OCI-LY7 (cell line): ENCODE measurements around the gene G6PC1.
"Not testable (repeated sequence)": the region's sequence is repeated elsewhere in the genome, so short reads cannot be mapped to it uniquely, and the experiment has no call there.

Source experiments
- EZH2phosphoT487 ChIP-seq: fragments of 200-600 bp; sonication (generic); IDR thresholded peaks from 2 replicates; pipeline ENCODE4 v1.6.1; 2018; ENCODE audit warnings: low read depth, borderline replicate concordance, mild to moderate bottlenecking, mixed run types, antibody characterized with exemption, low read length, moderate library complexity, mixed read lengths
- TF ChIP-seq, protein P1 (sequence below): fragments of 200-600 bp; sonication (generic); conservative IDR thresholded peaks from 2 replicates; pipeline ENCODE4 v1.5.1; 2014; ENCODE audit warnings: mild to moderate bottlenecking, antibody characterized with exemption, low read length, moderate library complexity, mixed read lengths

DNA sequence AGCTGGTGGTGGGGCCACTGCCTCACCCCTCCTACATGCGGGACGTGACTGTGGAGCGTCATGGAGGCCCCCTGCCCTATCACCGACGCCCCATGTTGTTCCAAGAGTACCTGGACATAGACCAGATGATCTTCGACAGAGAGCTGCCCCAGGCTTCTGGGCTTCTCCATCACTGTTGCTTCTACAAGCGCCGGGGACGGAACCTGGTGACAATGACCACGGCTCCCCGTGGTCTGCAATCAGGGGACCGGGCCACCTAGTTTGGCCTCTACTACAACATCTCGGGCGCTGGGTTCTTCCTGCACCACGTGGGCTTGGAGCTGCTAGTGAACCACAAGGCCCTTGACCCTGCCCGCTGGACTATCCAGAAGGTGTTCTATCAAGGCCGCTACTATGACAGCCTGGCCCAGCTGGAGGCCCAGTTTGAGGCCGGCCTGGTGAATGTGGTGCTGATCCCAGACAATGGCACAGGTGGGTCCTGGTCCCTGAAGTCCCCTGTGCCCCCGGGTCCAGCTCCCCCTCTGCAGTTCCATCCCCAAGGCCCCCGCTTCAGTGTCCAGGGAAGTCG is 32.8 kb upstream of the G6PC1 start:
- TF ChIP-seq, protein P1, sequence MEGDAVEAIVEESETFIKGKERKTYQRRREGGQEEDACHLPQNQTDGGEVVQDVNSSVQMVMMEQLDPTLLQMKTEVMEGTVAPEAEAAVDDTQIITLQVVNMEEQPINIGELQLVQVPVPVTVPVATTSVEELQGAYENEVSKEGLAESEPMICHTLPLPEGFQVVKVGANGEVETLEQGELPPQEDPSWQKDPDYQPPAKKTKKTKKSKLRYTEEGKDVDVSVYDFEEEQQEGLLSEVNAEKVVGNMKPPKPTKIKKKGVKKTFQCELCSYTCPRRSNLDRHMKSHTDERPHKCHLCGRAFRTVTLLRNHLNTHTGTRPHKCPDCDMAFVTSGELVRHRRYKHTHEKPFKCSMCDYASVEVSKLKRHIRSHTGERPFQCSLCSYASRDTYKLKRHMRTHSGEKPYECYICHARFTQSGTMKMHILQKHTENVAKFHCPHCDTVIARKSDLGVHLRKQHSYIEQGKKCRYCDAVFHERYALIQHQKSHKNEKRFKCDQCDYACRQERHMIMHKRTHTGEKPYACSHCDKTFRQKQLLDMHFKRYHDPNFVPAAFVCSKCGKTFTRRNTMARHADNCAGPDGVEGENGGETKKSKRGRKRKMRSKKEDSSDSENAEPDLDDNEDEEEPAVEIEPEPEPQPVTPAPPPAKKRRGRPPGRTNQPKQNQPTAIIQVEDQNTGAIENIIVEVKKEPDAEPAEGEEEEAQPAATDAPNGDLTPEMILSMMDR: not testable (repeated sequence)
- TF ChIP-seq EZH2phosphoT487: not testable (repeated sequence)
